Natural killer cell (primary cell): Measurements from ENCODE around the gene KLHL14. TPM values are rescaled to one million over a fixed set of nuclear protein-coding genes. Genes with fewer than 3 reads are reported as not detected.
A peak's percentile ranks its signal among the peaks of the same experiment; 100 is the strongest.

Experiments
- ATAC-seq, 3 donors: fragments of 150-1000 bp in 2 of 3; fragments of 200-7000 bp in 1 of 3; cut with Tn5 transposase; 1 replicate in 1 of 3; 2 replicates in 2 of 3; pipeline ENCODE4 v1.10.0; 2021; ENCODE audit warnings: mild to moderate bottlenecking in 2 of 3, moderate library complexity in 2 of 3
- DNase-seq, 2 donors: peaks; one replicate each; pipeline versions ENCODE4 v3.0.0 to v3.0.0-alpha.2; 2013 to 2021; ENCODE audit warnings: mixed read lengths in 1 of 2
- H3K27ac ChIP-seq: one replicate; pipeline ENCODE4 v1.5.1; 2013; ENCODE audit warnings: mild to moderate bottlenecking, low read length
- H3K27me3 ChIP-seq: one replicate; pipeline ENCODE4 v1.6.1; 2013; ENCODE audit warnings: low read length; ENCODE audit not compliant: control insufficient read depth, insufficient read depth
- H3K36me3 ChIP-seq: one replicate; pipeline ENCODE4 v1.6.1; 2013; ENCODE audit warnings: low read length; ENCODE audit not compliant: control insufficient read depth, insufficient read depth
- H3K4me1 ChIP-seq: one replicate; pipeline ENCODE4 v1.6.1; 2013; ENCODE audit warnings: low read length; ENCODE audit not compliant: control insufficient read depth, insufficient read depth
- H3K4me3 ChIP-seq: one replicate; pipeline ENCODE4 v1.5.1; 2013; ENCODE audit warnings: low read length
- H3K9me3 ChIP-seq: one replicate; pipeline ENCODE4 v1.6.1; 2013; ENCODE audit warnings: low read length; ENCODE audit not compliant: control insufficient read depth, insufficient read depth
- H3K27ac Mint-ChIP-seq, 2 donors: one replicate each; pipeline ENCODE4 v1.8.0; 2022; ENCODE audit warnings: mild to moderate bottlenecking in 2 of 2, mixed read lengths in 2 of 2, moderate library complexity in 1 of 2
- H3K27me3 Mint-ChIP-seq, 2 donors: one replicate each; pipeline ENCODE4 v1.8.0; 2022; ENCODE audit warnings: low read depth in 2 of 2, mixed read lengths in 2 of 2
- H3K36me3 Mint-ChIP-seq: one replicate; pipeline ENCODE4 v1.8.0; 2022; ENCODE audit warnings: mixed read lengths
- H3K4me1 Mint-ChIP-seq, 2 donors: one replicate each; pipeline ENCODE4 v1.8.0; 2022; ENCODE audit warnings: mixed read lengths in 2 of 2
- H3K4me3 Mint-ChIP-seq: one replicate; pipeline ENCODE4 v1.8.0; 2022; ENCODE audit warnings: mild to moderate bottlenecking, moderate library complexity, mixed read lengths
- H3K9me3 Mint-ChIP-seq, 2 donors: one replicate each; pipeline ENCODE4 v1.8.0; 2022; ENCODE audit warnings: mixed read lengths in 2 of 2
- CTCF ChIP-seq: fragments of 200-600 bp; IDR thresholded peaks from one replicate; pipeline ENCODE4 v1.8.0; 2022; ENCODE audit warnings: antibody characterized with exemption
- WGBS: methylation state at CpG from one replicate; pipeline ENCODE4 v1.1.7; 2013; ENCODE audit warnings: missing lambda C conversion rate; ENCODE audit not compliant: insufficient coverage; 5-methylcytosine and 5-hydroxymethylcytosine counted together
- intact Hi-C: fragments of 100-400 bp; cut with micrococcal nuclease; formaldehyde crosslinking; loops from one replicate; pipeline ENCODE4 v1.14.2; 2022
- total RNA-seq, 4 donors: library from RNA; stranded (reverse); fragments of 120-200 nt in 1 of 4; gene quantifications; one replicate each; pipeline versions ENCODE4 v1.2.3 to v1.2.4, GENCODE V29; 2013 to 2022

KLHL14 gene
- total RNA-seq, 3 donors from 2014 or later (not counting 1 experiment from before 2014, with no cell fraction given): 0.26 to 0.28 TPM; not detected in 1

DNA sequence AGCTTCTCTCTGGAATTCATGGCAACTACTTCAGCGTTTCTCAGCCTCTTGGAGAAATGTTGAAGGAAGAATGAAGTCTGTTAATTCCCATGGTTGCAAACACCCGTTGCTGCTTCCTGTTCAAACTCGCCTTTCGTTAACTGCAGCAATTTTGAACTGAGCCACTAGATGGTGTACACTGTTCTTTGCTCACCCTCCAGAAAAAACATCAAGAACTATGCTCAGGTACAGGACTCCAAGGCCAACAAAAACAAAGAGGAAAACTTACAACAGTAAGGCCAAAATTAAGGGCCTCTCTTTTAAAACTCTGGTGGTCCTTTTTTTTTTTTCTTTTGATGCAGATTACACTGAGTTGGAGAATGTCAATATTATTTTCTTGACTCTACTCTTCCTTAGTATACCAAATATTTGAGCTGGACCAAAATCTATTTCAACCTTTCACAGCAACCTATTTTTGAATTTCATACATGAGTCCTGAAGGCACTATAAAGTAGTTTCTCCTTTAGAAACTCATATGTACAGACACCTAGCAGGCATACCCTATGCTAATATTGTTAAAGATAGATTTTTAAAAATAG, 58.2 kb downstream of the KLHL14 start:
- TF ChIP-seq CTCF: no peak
- Histone ChIP-seq H3K4me1 (no peaks in the 10 kb centered on the region), H3K9me3 (no peaks in the 10 kb centered on the region), H3K4me3 (no peak overlapping the region), H3K36me3 (no peaks in the 10 kb centered on the region), H3K27ac (no peak overlapping the region), H3K27me3 (no peaks in the 10 kb centered on the region)
- Mint-ChIP-seq H3K4me1 (no peaks in the 10 kb centered on the region), H3K9me3 (peaks cover 0 to 2% of the 10 kb centered on the region in 2 donors), H3K27me3 (peaks cover 0 to 3% of the 10 kb centered on the region in 2 donors), H3K36me3 (no peaks in the 10 kb centered on the region), H3K4me3 (no peak overlapping the region), H3K27ac (no peak overlapping the region)
- intact Hi-C loops: no loop called here
- ATAC-seq (no peak), DNase-seq (peak in 1 of 2 donors; percentile 49)
- 0% methylated on average over 4 of the region's 4 CpGs for WGBS

GRCh38 chr18:32712860-32713259, 60.0 kb downstream of the KLHL14 start:
- ATAC-seq: no peak
- TF ChIP-seq CTCF: no peak
- Mint-ChIP-seq H3K36me3 (no peaks in the 10 kb centered on the region), H3K4me1 (no peaks in the 10 kb centered on the region), H3K27me3 (peaks cover 0 to 6% of the 10 kb centered on the region in 2 donors), H3K9me3 (peaks cover 0 to 2% of the 10 kb centered on the region in 2 donors), H3K27ac (no peak overlapping the region), H3K4me3 (no peak overlapping the region)
- no peak for DNase-seq
- intact Hi-C loops: no loop called here
- H3K27ac ChIP-seq: no peak overlapping the region
- H3K4me1 ChIP-seq: no peaks in the 10 kb centered on the region
- no peaks in the 10 kb centered on the region for H3K27me3 ChIP-seq
- H3K36me3 ChIP-seq: no peaks in the 10 kb centered on the region
- no peaks in the 10 kb centered on the region for H3K9me3 ChIP-seq
- 92% methylated on average over 1 of the region's 1 CpG for WGBS
- H3K4me3 ChIP-seq: no peak overlapping the region

DNA sequence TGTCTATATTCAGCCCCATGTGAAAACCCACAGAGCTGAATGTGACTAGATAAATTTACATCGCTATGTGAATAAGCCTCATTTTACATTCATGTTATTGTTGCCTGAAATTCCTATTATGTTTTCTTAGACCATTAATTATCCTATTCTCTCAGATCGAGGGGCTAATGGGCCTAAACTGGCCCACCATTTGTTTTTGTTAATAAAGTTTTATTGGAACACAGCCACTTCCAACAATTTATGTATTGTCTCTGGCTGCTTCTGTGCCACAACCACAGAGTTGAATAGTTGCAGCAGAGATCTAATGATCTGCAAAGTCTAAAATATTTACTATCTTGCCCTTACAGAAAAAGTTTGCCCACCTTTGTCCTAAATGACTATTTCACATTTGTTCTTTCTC, 61.0 kb downstream of the KLHL14 start:
- no peaks in the 10 kb centered on the region for H3K9me3 ChIP-seq
- no peak for ATAC-seq
- H3K36me3 ChIP-seq: no peaks in the 10 kb centered on the region
- H3K36me3 Mint-ChIP-seq: no peaks in the 10 kb centered on the region
- H3K4me1 ChIP-seq: no peaks in the 10 kb centered on the region
- intact Hi-C loops: no loop called here
- no peak overlapping the region for H3K27ac ChIP-seq
- H3K4me3 ChIP-seq: no peak overlapping the region
- WGBS: 100% methylated on average over 2 of the region's 2 CpGs
- no peaks in the 10 kb centered on the region for H3K27me3 ChIP-seq
- no peak overlapping the region for H3K4me3 Mint-ChIP-seq
- no peak for TF ChIP-seq CTCF
- no peaks in the 10 kb centered on the region for H3K4me1 Mint-ChIP-seq
- H3K9me3 Mint-ChIP-seq: no peaks in the 10 kb centered on the region
- H3K27me3 Mint-ChIP-seq: peaks cover 0 to 3% of the 10 kb centered on the region in 2 donors
- no peak for DNase-seq
- no peak overlapping the region for H3K27ac Mint-ChIP-seq

DNA sequence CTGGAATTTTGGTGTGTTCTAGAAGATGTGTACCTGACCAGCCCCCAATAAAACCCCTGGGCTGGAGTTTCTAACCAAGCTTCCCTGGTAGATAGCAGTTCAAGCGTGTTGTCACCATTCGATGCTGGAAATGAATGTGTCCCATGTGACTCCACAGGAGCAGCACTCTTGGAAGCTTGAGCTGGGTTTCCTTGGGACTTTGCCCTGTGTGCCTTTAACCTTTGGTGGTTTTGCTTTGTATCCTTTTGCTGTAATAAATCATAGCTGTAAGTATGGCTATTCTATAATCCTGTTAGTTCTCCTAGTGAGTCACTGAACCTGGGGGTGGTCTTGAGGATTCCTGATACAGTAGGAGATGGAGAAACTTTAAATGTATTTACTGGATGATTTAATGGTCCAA, 65.2 kb downstream of the KLHL14 start:
- Histone ChIP-seq H3K27me3 (no peaks in the 10 kb centered on the region), H3K9me3 (no peaks in the 10 kb centered on the region), H3K4me3 (no peak overlapping the region), H3K27ac (no peak overlapping the region), H3K36me3 (no peaks in the 10 kb centered on the region), H3K4me1 (no peaks in the 10 kb centered on the region)
- no peaks in the 10 kb centered on the region for H3K36me3 Mint-ChIP-seq
- peaks cover 0 to 3% of the 10 kb centered on the region in 2 donors for H3K27me3 Mint-ChIP-seq
- WGBS: 94% methylated on average over 2 of the region's 2 CpGs
- no peak overlapping the region for H3K27ac Mint-ChIP-seq
- no peak for TF ChIP-seq CTCF
- H3K4me1 Mint-ChIP-seq: no peaks in the 10 kb centered on the region
- DNase-seq: no peak
- no peak for ATAC-seq
- intact Hi-C loops: no loop called here
- H3K4me3 Mint-ChIP-seq: no peak overlapping the region
- no peaks in the 10 kb centered on the region for H3K9me3 Mint-ChIP-seq
